ENCODE results near the gene NFXL1.

- TF ChIP-seq CTCF (IDR thresholded peaks at IDR 0.05) (no peak), USF2 (IDR thresholded peaks at IDR 0.05) (no peak), HMGXB4 (CRISPR knock-in tag; IDR thresholded peaks at IDR 0.05; ENCODE audit: borderline replicate concordance) (no peak), REST (IDR thresholded peaks at IDR 0.05) (no peak)
Measured at GRCh38 chr4:47798165-47798564, 116.2 kb downstream of the NFXL1 start.
